T-helper 1 cell treated with Interleukin-12 subunit alpha and Interleukin-12 subunit beta and Interleukin-4 antibody, amounts not matched to agents 30 μg/mL and 1 μg/mL, for 36 hours (primary cell): ENCODE data around the gene HMCN1.

ENCODE experiments used
- H3K27ac Mint-ChIP-seq: one replicate; pipeline ENCODE4 v1.8.0; 2021; ENCODE audit warnings: mild to moderate bottlenecking, mixed read lengths
- H3K27me3 Mint-ChIP-seq: one replicate; pipeline ENCODE4 v1.8.0; 2021; ENCODE audit warnings: low read depth, mixed read lengths
- H3K36me3 Mint-ChIP-seq: one replicate; pipeline ENCODE4 v1.8.0; 2021; ENCODE audit warnings: low read depth, mixed read lengths
- H3K4me1 Mint-ChIP-seq: one replicate; pipeline ENCODE4 v1.8.0; 2021; ENCODE audit warnings: low read depth, mixed read lengths
- H3K4me3 Mint-ChIP-seq: one replicate; pipeline ENCODE4 v1.8.0; 2021; ENCODE audit warnings: mild to moderate bottlenecking, moderate library complexity, mixed read lengths
- H3K9me3 Mint-ChIP-seq: one replicate; pipeline ENCODE4 v1.8.0; 2021; ENCODE audit warnings: mixed read lengths

Gene HMCN1

GRCh38 chr1:185912504-185912903 lies 178.3 kb downstream of the HMCN1 start:
- Mint-ChIP-seq H3K4me1 (no peaks in the 10 kb centered on the region), H3K36me3 (no peaks in the 10 kb centered on the region), H3K9me3 (no peaks in the 10 kb centered on the region), H3K27ac (no peak overlapping the region), H3K4me3 (no peak overlapping the region), H3K27me3 (no peaks in the 10 kb centered on the region)

GRCh38 chr1:185914089-185914488 lies 179.9 kb downstream of the HMCN1 start:
- Mint-ChIP-seq H3K36me3 (no peaks in the 10 kb centered on the region), H3K4me1 (no peaks in the 10 kb centered on the region), H3K27ac (no peak overlapping the region), H3K4me3 (no peak overlapping the region), H3K9me3 (no peaks in the 10 kb centered on the region), H3K27me3 (no peaks in the 10 kb centered on the region)

- Mint-ChIP-seq H3K4me1 (no peaks in the 10 kb centered on the region), H3K27me3 (no peaks in the 10 kb centered on the region), H3K27ac (no peak overlapping the region), H3K9me3 (no peaks in the 10 kb centered on the region), H3K4me3 (no peak overlapping the region), H3K36me3 (no peaks in the 10 kb centered on the region)
Observed at GRCh38 chr1:185916861-185917260, 182.7 kb downstream of the HMCN1 start.

- no peak overlapping the region for H3K27ac Mint-ChIP-seq
- no peaks in the 10 kb centered on the region for H3K9me3 Mint-ChIP-seq
- H3K36me3 Mint-ChIP-seq, result no peaks in the 10 kb centered on the region
- H3K4me1 Mint-ChIP-seq, result no peaks in the 10 kb centered on the region
- H3K27me3 Mint-ChIP-seq, result no peaks in the 10 kb centered on the region
- no peak overlapping the region for H3K4me3 Mint-ChIP-seq
Observed at GRCh38 chr1:185917646-185918045, 183.5 kb downstream of the HMCN1 start.

GRCh38 chr1:185920602-185921001 lies 186.4 kb downstream of the HMCN1 start:
- no peaks in the 10 kb centered on the region for H3K4me1 Mint-ChIP-seq
- no peak overlapping the region for H3K4me3 Mint-ChIP-seq

GRCh38 chr1:185921636-185922035 lies 187.4 kb downstream of the HMCN1 start:
- H3K36me3 Mint-ChIP-seq, result no peaks in the 10 kb centered on the region
- H3K9me3 Mint-ChIP-seq, result no peaks in the 10 kb centered on the region
- H3K4me3 Mint-ChIP-seq, result no peak overlapping the region
- no peaks in the 10 kb centered on the region for H3K27me3 Mint-ChIP-seq
- no peaks in the 10 kb centered on the region for H3K4me1 Mint-ChIP-seq
- no peak overlapping the region for H3K27ac Mint-ChIP-seq

More at GRCh38 chr1:185920602-185921001, 186.4 kb downstream of the HMCN1 start:
- no peaks in the 10 kb centered on the region for H3K27me3 Mint-ChIP-seq
- no peaks in the 10 kb centered on the region for H3K9me3 Mint-ChIP-seq
- H3K27ac Mint-ChIP-seq, result no peak overlapping the region
- no peaks in the 10 kb centered on the region for H3K36me3 Mint-ChIP-seq

GRCh38 chr1:185926588-185926987 lies 192.4 kb downstream of the HMCN1 start:
- Mint-ChIP-seq H3K4me1 (no peaks in the 10 kb centered on the region), H3K27ac (no peak overlapping the region), H3K4me3 (no peak overlapping the region), H3K9me3 (no peaks in the 10 kb centered on the region), H3K36me3 (no peaks in the 10 kb centered on the region), H3K27me3 (no peaks in the 10 kb centered on the region)

- H3K36me3 Mint-ChIP-seq, result no peaks in the 10 kb centered on the region
- H3K27me3 Mint-ChIP-seq, result peaks cover 4% of the 10 kb centered on the region
- H3K9me3 Mint-ChIP-seq, result no peaks in the 10 kb centered on the region
- no peak overlapping the region for H3K27ac Mint-ChIP-seq
- H3K4me1 Mint-ChIP-seq, result no peaks in the 10 kb centered on the region
- H3K4me3 Mint-ChIP-seq, result no peak overlapping the region
Observed at GRCh38 chr1:185929776-185930175, 195.6 kb downstream of the HMCN1 start.

GRCh38 chr1:185931438-185931837 lies 197.2 kb downstream of the HMCN1 start:
- no peaks in the 10 kb centered on the region for H3K9me3 Mint-ChIP-seq
- no peak overlapping the region for H3K27ac Mint-ChIP-seq
- no peak overlapping the region for H3K4me3 Mint-ChIP-seq
- H3K4me1 Mint-ChIP-seq, result no peaks in the 10 kb centered on the region
- H3K36me3 Mint-ChIP-seq, result no peaks in the 10 kb centered on the region
- peaks cover 4% of the 10 kb centered on the region for H3K27me3 Mint-ChIP-seq

- peaks cover 4% of the 10 kb centered on the region for H3K27me3 Mint-ChIP-seq
- no peaks in the 10 kb centered on the region for H3K36me3 Mint-ChIP-seq
- H3K9me3 Mint-ChIP-seq, result no peaks in the 10 kb centered on the region
- H3K4me3 Mint-ChIP-seq, result no peak overlapping the region
- H3K27ac Mint-ChIP-seq, result no peak overlapping the region
- no peaks in the 10 kb centered on the region for H3K4me1 Mint-ChIP-seq
Observed at GRCh38 chr1:185933580-185933979, 199.4 kb downstream of the HMCN1 start.

- no peaks in the 10 kb centered on the region for H3K4me1 Mint-ChIP-seq
- H3K27me3 Mint-ChIP-seq, result peaks cover 4% of the 10 kb centered on the region
- H3K9me3 Mint-ChIP-seq, result no peaks in the 10 kb centered on the region
- no peaks in the 10 kb centered on the region for H3K36me3 Mint-ChIP-seq
- H3K27ac Mint-ChIP-seq, result no peak overlapping the region
- no peak overlapping the region for H3K4me3 Mint-ChIP-seq
Observed at GRCh38 chr1:185934476-185935189, 200.4 kb downstream of the HMCN1 start.

GRCh38 chr1:185935360-185935759 lies 201.2 kb downstream of the HMCN1 start:
- Mint-ChIP-seq H3K27ac (no peak overlapping the region), H3K4me3 (no peak overlapping the region), H3K4me1 (no peaks in the 10 kb centered on the region), H3K9me3 (no peaks in the 10 kb centered on the region), H3K27me3 (peaks cover 4% of the 10 kb centered on the region), H3K36me3 (no peaks in the 10 kb centered on the region)

GRCh38 chr1:185936641-185937040 lies 202.4 kb downstream of the HMCN1 start:
- H3K27ac Mint-ChIP-seq, result no peak overlapping the region
- no peaks in the 10 kb centered on the region for H3K9me3 Mint-ChIP-seq
- H3K4me3 Mint-ChIP-seq, result no peak overlapping the region
- peaks cover 4% of the 10 kb centered on the region for H3K27me3 Mint-ChIP-seq
- H3K4me1 Mint-ChIP-seq, result no peaks in the 10 kb centered on the region
- no peaks in the 10 kb centered on the region for H3K36me3 Mint-ChIP-seq

GRCh38 chr1:185938396-185938795 lies 204.2 kb downstream of the HMCN1 start:
- Mint-ChIP-seq H3K36me3 (no peaks in the 10 kb centered on the region), H3K27me3 (peaks cover 2% of the 10 kb centered on the region), H3K4me3 (no peak overlapping the region), H3K9me3 (no peaks in the 10 kb centered on the region), H3K4me1 (no peaks in the 10 kb centered on the region), H3K27ac (no peak overlapping the region)

- Mint-ChIP-seq H3K9me3 (no peaks in the 10 kb centered on the region), H3K4me3 (no peak overlapping the region), H3K27me3 (no peaks in the 10 kb centered on the region), H3K27ac (no peak overlapping the region), H3K4me1 (no peaks in the 10 kb centered on the region), H3K36me3 (no peaks in the 10 kb centered on the region)
Observed at GRCh38 chr1:185939142-185939541, 205.0 kb downstream of the HMCN1 start.

- Mint-ChIP-seq H3K4me1 (no peaks in the 10 kb centered on the region), H3K4me3 (no peak overlapping the region), H3K9me3 (no peaks in the 10 kb centered on the region), H3K36me3 (no peaks in the 10 kb centered on the region), H3K27ac (no peak overlapping the region), H3K27me3 (peaks cover 8% of the 10 kb centered on the region)
Observed at GRCh38 chr1:185942961-185943360, 208.8 kb downstream of the HMCN1 start.
